GM23338 (cell line): ENCODE results near the gene MYO6. TPM values are rescaled to one million over a fixed set of nuclear protein-coding genes. Genes with fewer than 3 reads are reported as not detected.

Source experiments
- ATAC-seq: fragments of 200-7000 bp; cut with Tn5 transposase; 3 replicates; pipeline ENCODE4 v1.9.1; 2020
- DNase-seq: peaks from one replicate; pipeline ENCODE4 v3.0.0-alpha.2; 2015; ENCODE audit warnings: low spot score
- H2AFZ ChIP-seq: fragments of 200-600 bp; sonication (generic); 2 replicates; pipeline ENCODE4 v1.8.0; 2016; ENCODE audit warnings: antibody characterized with exemption, mild to moderate bottlenecking, moderate library complexity
- H3F3A ChIP-seq: fragments of 200-600 bp; sonication (generic); replicated peaks from 2 replicates; pipeline ENCODE4 v1.8.0; 2017; ENCODE audit warnings: antibody characterized with exemption, mixed run types, low read depth
- H3K27ac ChIP-seq: fragments of 200-600 bp; sonication (generic); 2 replicates; pipeline ENCODE4 v1.6.1; 2016; ENCODE audit warnings: low read depth
- H3K27me3 ChIP-seq: fragments of 200-600 bp; sonication (generic); 2 replicates; pipeline ENCODE4 v1.8.0; 2016; ENCODE audit warnings: mild to moderate bottlenecking, mixed run types, moderate library complexity; ENCODE audit not compliant: insufficient read depth
- H3K36me3 ChIP-seq: fragments of 200-600 bp; sonication (generic); 2 replicates; pipeline ENCODE4 v1.8.0; 2016; ENCODE audit warnings: mild to moderate bottlenecking; ENCODE audit not compliant: insufficient read depth
- H3K4me1 ChIP-seq: fragments of 200-600 bp; sonication (generic); 2 replicates; pipeline ENCODE4 v1.8.0; 2016; ENCODE audit warnings: mild to moderate bottlenecking, moderate library complexity; ENCODE audit not compliant: insufficient read depth
- H3K4me2 ChIP-seq: fragments of 200-600 bp; sonication (generic); 2 replicates; pipeline ENCODE4 v1.7.1; 2017; ENCODE audit warnings: mixed run types
- H3K4me3 ChIP-seq: fragments of 200-600 bp; sonication (generic); 2 replicates; pipeline ENCODE4 v1.6.1; 2016; ENCODE audit warnings: mixed run types
- H3K79me2 ChIP-seq: fragments of 200-600 bp; sonication (generic); replicated peaks from 2 replicates; pipeline ENCODE4 v1.8.0; 2017; ENCODE audit warnings: mild to moderate bottlenecking; ENCODE audit not compliant: insufficient read depth
- H3K9me2 ChIP-seq: fragments of 200-600 bp; sonication (generic); 2 replicates; pipeline ENCODE4 v1.8.0; 2017; ENCODE audit not compliant: insufficient read depth
- H4K20me1 ChIP-seq: fragments of 200-600 bp; sonication (generic); replicated peaks from 2 replicates; pipeline ENCODE4 v1.8.0; 2017; ENCODE audit warnings: mild to moderate bottlenecking; ENCODE audit not compliant: insufficient read depth
- H3K27ac Mint-ChIP-seq: 2 replicates; pipeline ENCODE4 v1.8.0; 2020; ENCODE audit warnings: inconsistent platforms, mild to moderate bottlenecking, moderate library complexity, mixed read lengths
- H3K27me3 Mint-ChIP-seq: 3 replicates; pipeline ENCODE4 v1.8.0; 2022; ENCODE audit warnings: low read depth, mild to moderate bottlenecking, moderate library complexity, mixed read lengths, inconsistent platforms; ENCODE audit not compliant: insufficient read depth, poor library complexity
- H3K36me3 Mint-ChIP-seq: 3 replicates; pipeline ENCODE4 v1.8.0; 2021; ENCODE audit warnings: low read depth, mild to moderate bottlenecking, inconsistent platforms, moderate library complexity, mixed read lengths
- H3K4me1 Mint-ChIP-seq: 3 replicates; pipeline ENCODE4 v1.8.0; 2020; ENCODE audit warnings: mild to moderate bottlenecking, inconsistent platforms, mixed read lengths
- H3K4me3 Mint-ChIP-seq: 3 replicates; pipeline ENCODE4 v1.8.0; 2021; ENCODE audit warnings: moderate library complexity, mild to moderate bottlenecking, inconsistent platforms, mixed read lengths
- H3K9me3 Mint-ChIP-seq: 3 replicates; pipeline ENCODE4 v1.8.0; 2020; ENCODE audit warnings: moderate library complexity, mild to moderate bottlenecking, inconsistent platforms, mixed read lengths
- CREB1 ChIP-seq: fragments of 250-450 bp; sonication (Bioruptor Pico); IDR thresholded peaks from 2 replicates; pipeline ENCODE4 v1.5.0; 2020; ENCODE audit warnings: low read depth, mild to moderate bottlenecking, moderate library complexity
- EZH2 ChIP-seq: fragments of 200-600 bp; sonication (generic); IDR thresholded peaks from one replicate; pipeline ENCODE4 v1.8.0; 2017; ENCODE audit warnings: antibody characterized with exemption, mild to moderate bottlenecking, low read depth; ENCODE audit not compliant: unreplicated experiment
- EZH2phosphoT487 ChIP-seq: fragments of 200-600 bp; sonication (generic); IDR thresholded peaks from one replicate; pipeline ENCODE4 v1.8.1; 2018; ENCODE audit warnings: antibody characterized with exemption; ENCODE audit not compliant: unreplicated experiment
- JUNB ChIP-seq: IDR thresholded peaks from one replicate; pipeline ENCODE4 v1.6.1; 2016; ENCODE audit warnings: antibody characterized with exemption; ENCODE audit not compliant: unreplicated experiment
- NANOG ChIP-seq: IDR thresholded peaks from 2 replicates; pipeline ENCODE4 v1.6.1; 2016; ENCODE audit warnings: antibody characterized with exemption, borderline replicate concordance
- POLR2AphosphoS5 ChIP-seq: IDR thresholded peaks from 2 replicates; pipeline ENCODE4 v1.6.1; 2016; ENCODE audit warnings: antibody characterized with exemption, low read depth
- STAT1 ChIP-seq: IDR thresholded peaks from one replicate; pipeline ENCODE4 v1.6.1; 2016; ENCODE audit warnings: antibody characterized with exemption; ENCODE audit not compliant: unreplicated experiment
- ZNF114 ChIP-seq: fragments of 250-450 bp; sonication (Bioruptor Pico); IDR thresholded peaks from 2 replicates; pipeline ENCODE4 v1.5.0; 2020; ENCODE audit warnings: mild to moderate bottlenecking, moderate library complexity
- ZNF331 ChIP-seq: fragments of 250-450 bp; sonication (Bioruptor Pico); IDR thresholded peaks from 2 replicates; pipeline ENCODE4 v1.5.0; 2020; ENCODE audit warnings: low read depth, mild to moderate bottlenecking, moderate library complexity
- polyA plus RNA-seq: library from polyadenylated mRNA; unstranded; fragments of >200 nt; fragmentation: Nextera tagmentation; extraction: Ambion mirVana; gene quantifications from 2 replicates; pipeline ENCODE4 v1.2.1, GENCODE V29; 2016
- total RNA-seq: library from RNA; depleted of rRNA; stranded (reverse); fragments of >200 nt; shearing (Covaris generic); gene quantifications from 2 replicates; pipeline ENCODE4 v1.2.3, GENCODE V29; 2014
- TF ChIP-seq, protein P1 (sequence below): IDR thresholded peaks from one replicate; pipeline ENCODE4 v1.6.1; 2018; ENCODE audit warnings: antibody characterized with exemption; ENCODE audit not compliant: unreplicated experiment
- TF ChIP-seq, protein P2 (sequence below): IDR thresholded peaks from 2 replicates; pipeline ENCODE4 v1.6.1; 2016; ENCODE audit warnings: antibody characterized with exemption
- TF ChIP-seq, protein P3 (sequence below), 2 experiments: fragments of 200-600 bp in 1 of 2; sonication (generic) in 1 of 2; conservative IDR thresholded peaks; 2 replicates each; pipeline versions ENCODE4 v1.5.1 to v1.6.1; 2016 to 2017; ENCODE audit warnings: antibody characterized with exemption in 2 of 2, low read depth in 2 of 2, mild to moderate bottlenecking in 2 of 2, moderate library complexity in 1 of 2
- TF ChIP-seq, protein P4 (sequence below): fragments of 250-450 bp; sonication (Bioruptor Pico); IDR thresholded peaks from 2 replicates; pipeline ENCODE4 v1.5.0; 2020; ENCODE audit warnings: mild to moderate bottlenecking, moderate library complexity

MYO6 gene
- total and polyA plus RNA-seq, 2 experiments from 2014 or later = 21.8 to 33.0 TPM

DNA sequence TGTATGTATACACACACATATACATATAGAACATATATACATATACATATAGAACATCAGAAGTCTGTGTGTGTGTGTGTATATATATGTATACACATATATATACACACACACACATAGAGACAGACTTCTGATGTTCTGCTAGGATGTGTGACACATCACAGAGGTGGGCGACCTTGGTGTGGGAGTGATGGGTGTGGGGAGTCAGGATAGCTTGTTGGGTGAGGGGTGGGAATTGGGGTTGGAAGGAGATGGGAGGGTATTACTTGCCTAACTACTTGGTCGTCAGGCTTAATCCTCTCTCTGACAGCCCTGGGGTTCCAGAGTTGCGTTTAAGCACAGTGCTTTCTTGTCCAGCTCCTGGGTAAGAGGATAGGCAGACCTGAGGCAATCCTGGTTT, 8.3 kb downstream of the MYO6 start:
- ATAC-seq (no peak), DNase-seq (no peak)
- no peak overlapping the region for H3K27ac Mint-ChIP-seq
- H3F3A ChIP-seq = no peaks in the 10 kb centered on the region
- H3K36me3 ChIP-seq = no peaks in the 10 kb centered on the region
- H3K79me2 ChIP-seq = no peaks in the 10 kb centered on the region; the same call in 1 of the 2 replicates
- TF ChIP-seq ZNF114 = no peak
- TF ChIP-seq ZNF331 (CRISPR knock-in tag) = no peak
- TF ChIP-seq CREB1 (CRISPR knock-in tag) = no peak
- no peak for TF ChIP-seq NANOG
- no peak for TF ChIP-seq POLR2AphosphoS5
- TF ChIP-seq, protein P1, sequence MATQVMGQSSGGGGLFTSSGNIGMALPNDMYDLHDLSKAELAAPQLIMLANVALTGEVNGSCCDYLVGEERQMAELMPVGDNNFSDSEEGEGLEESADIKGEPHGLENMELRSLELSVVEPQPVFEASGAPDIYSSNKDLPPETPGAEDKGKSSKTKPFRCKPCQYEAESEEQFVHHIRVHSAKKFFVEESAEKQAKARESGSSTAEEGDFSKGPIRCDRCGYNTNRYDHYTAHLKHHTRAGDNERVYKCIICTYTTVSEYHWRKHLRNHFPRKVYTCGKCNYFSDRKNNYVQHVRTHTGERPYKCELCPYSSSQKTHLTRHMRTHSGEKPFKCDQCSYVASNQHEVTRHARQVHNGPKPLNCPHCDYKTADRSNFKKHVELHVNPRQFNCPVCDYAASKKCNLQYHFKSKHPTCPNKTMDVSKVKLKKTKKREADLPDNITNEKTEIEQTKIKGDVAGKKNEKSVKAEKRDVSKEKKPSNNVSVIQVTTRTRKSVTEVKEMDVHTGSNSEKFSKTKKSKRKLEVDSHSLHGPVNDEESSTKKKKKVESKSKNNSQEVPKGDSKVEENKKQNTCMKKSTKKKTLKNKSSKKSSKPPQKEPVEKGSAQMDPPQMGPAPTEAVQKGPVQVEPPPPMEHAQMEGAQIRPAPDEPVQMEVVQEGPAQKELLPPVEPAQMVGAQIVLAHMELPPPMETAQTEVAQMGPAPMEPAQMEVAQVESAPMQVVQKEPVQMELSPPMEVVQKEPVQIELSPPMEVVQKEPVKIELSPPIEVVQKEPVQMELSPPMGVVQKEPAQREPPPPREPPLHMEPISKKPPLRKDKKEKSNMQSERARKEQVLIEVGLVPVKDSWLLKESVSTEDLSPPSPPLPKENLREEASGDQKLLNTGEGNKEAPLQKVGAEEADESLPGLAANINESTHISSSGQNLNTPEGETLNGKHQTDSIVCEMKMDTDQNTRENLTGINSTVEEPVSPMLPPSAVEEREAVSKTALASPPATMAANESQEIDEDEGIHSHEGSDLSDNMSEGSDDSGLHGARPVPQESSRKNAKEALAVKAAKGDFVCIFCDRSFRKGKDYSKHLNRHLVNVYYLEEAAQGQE = no peak
- TF ChIP-seq JUNB = no peak
- TF ChIP-seq EZH2 = no peak
- TF ChIP-seq, protein P2, sequence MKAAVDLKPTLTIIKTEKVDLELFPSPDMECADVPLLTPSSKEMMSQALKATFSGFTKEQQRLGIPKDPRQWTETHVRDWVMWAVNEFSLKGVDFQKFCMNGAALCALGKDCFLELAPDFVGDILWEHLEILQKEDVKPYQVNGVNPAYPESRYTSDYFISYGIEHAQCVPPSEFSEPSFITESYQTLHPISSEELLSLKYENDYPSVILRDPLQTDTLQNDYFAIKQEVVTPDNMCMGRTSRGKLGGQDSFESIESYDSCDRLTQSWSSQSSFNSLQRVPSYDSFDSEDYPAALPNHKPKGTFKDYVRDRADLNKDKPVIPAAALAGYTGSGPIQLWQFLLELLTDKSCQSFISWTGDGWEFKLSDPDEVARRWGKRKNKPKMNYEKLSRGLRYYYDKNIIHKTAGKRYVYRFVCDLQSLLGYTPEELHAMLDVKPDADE = no peak
- TF ChIP-seq, protein P3, sequence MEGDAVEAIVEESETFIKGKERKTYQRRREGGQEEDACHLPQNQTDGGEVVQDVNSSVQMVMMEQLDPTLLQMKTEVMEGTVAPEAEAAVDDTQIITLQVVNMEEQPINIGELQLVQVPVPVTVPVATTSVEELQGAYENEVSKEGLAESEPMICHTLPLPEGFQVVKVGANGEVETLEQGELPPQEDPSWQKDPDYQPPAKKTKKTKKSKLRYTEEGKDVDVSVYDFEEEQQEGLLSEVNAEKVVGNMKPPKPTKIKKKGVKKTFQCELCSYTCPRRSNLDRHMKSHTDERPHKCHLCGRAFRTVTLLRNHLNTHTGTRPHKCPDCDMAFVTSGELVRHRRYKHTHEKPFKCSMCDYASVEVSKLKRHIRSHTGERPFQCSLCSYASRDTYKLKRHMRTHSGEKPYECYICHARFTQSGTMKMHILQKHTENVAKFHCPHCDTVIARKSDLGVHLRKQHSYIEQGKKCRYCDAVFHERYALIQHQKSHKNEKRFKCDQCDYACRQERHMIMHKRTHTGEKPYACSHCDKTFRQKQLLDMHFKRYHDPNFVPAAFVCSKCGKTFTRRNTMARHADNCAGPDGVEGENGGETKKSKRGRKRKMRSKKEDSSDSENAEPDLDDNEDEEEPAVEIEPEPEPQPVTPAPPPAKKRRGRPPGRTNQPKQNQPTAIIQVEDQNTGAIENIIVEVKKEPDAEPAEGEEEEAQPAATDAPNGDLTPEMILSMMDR (conservative IDR thresholded peaks at IDR 0.05; ENCODE audit: low read depth in 2 of 2) = no peak
- TF ChIP-seq, protein P4, sequence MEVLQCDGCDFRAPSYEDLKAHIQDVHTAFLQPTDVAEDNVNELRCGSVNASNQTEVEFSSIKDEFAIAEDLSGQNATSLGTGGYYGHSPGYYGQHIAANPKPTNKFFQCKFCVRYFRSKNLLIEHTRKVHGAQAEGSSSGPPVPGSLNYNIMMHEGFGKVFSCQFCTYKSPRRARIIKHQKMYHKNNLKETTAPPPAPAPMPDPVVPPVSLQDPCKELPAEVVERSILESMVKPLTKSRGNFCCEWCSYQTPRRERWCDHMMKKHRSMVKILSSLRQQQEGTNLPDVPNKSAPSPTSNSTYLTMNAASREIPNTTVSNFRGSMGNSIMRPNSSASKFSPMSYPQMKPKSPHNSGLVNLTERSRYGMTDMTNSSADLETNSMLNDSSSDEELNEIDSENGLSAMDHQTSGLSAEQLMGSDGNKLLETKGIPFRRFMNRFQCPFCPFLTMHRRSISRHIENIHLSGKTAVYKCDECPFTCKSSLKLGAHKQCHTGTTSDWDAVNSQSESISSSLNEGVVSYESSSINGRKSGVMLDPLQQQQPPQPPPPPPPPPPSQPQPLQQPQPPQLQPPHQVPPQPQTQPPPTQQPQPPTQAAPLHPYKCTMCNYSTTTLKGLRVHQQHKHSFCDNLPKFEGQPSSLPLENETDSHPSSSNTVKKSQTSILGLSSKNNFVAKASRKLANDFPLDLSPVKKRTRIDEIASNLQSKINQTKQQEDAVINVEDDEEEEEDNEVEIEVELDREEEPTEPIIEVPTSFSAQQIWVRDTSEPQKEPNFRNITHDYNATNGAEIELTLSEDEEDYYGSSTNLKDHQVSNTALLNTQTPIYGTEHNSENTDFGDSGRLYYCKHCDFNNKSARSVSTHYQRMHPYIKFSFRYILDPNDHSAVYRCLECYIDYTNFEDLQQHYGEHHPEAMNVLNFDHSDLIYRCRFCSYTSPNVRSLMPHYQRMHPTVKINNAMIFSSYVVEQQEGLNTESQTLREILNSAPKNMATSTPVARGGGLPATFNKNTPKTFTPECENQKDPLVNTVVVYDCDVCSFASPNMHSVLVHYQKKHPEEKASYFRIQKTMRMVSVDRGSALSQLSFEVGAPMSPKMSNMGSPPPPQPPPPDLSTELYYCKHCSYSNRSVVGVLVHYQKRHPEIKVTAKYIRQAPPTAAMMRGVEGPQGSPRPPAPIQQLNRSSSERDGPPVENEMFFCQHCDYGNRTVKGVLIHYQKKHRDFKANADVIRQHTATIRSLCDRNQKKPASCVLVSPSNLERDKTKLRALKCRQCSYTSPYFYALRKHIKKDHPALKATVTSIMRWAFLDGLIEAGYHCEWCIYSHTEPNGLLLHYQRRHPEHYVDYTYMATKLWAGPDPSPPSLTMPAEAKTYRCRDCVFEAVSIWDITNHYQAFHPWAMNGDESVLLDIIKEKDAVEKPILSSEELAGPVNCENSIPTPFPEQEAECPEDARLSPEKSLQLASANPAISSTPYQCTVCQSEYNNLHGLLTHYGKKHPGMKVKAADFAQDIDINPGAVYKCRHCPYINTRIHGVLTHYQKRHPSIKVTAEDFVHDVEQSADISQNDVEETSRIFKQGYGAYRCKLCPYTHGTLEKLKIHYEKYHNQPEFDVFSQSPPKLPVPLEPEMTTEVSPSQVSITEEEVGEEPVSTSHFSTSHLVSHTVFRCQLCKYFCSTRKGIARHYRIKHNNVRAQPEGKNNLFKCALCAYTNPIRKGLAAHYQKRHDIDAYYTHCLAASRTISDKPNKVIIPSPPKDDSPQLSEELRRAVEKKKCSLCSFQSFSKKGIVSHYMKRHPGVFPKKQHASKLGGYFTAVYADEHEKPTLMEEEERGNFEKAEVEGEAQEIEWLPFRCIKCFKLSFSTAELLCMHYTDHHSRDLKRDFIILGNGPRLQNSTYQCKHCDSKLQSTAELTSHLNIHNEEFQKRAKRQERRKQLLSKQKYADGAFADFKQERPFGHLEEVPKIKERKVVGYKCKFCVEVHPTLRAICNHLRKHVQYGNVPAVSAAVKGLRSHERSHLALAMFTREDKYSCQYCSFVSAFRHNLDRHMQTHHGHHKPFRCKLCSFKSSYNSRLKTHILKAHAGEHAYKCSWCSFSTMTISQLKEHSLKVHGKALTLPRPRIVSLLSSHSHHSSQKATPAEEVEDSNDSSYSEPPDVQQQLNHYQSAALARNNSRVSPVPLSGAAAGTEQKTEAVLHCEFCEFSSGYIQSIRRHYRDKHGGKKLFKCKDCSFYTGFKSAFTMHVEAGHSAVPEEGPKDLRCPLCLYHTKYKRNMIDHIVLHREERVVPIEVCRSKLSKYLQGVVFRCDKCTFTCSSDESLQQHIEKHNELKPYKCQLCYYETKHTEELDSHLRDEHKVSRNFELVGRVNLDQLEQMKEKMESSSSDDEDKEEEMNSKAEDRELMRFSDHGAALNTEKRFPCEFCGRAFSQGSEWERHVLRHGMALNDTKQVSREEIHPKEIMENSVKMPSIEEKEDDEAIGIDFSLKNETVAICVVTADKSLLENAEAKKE = no peak
- TF ChIP-seq EZH2phosphoT487 = no peak
- TF ChIP-seq STAT1 = no peak
- H3K4me1 ChIP-seq = peaks cover 6% of the 10 kb centered on the region; the same call in 1 of the 2 replicates
- no peaks in the 10 kb centered on the region for H3K36me3 Mint-ChIP-seq
- peaks cover 8% of the 10 kb centered on the region for H4K20me1 ChIP-seq
- H3K27me3 Mint-ChIP-seq = peaks cover 2% of the 10 kb centered on the region
- no peak overlapping the region for H3K4me3 Mint-ChIP-seq
- no peaks in the 10 kb centered on the region for H3K9me3 Mint-ChIP-seq
- H3K4me2 ChIP-seq = no peak overlapping the region
- no peaks in the 10 kb centered on the region for H3K9me2 ChIP-seq
- peaks cover 8% of the 10 kb centered on the region; the same call in 2 of the 3 replicates for H3K4me1 Mint-ChIP-seq
- H3K27ac ChIP-seq = no peak overlapping the region
- no peaks in the 10 kb centered on the region for H3K27me3 ChIP-seq
- no peak overlapping the region for H2AFZ ChIP-seq
- H3K4me3 ChIP-seq = no peak overlapping the region
